ENCODE results near the gene DOK6. TPM values are rescaled to one million over a fixed set of nuclear protein-coding genes. Genes with fewer than 3 reads are reported as not detected.
"Not testable (repeated sequence)": the region's sequence is repeated elsewhere in the genome, so short reads cannot be mapped to it uniquely, and the experiment has no call there.

DOK6 gene
- total RNA-seq, 1 donor from 2014 or later, result 13.7 TPM

GRCh38 chr18:69866212-69866611 lies 465.5 kb downstream of the DOK6 start:
- no peak for DNase-seq (ENCODE audit: low spot score)

GRCh38 chr18:69870736-69871135 lies 470.0 kb downstream of the DOK6 start:
- DNase-seq (ENCODE audit: low spot score), result no peak

- no peak for DNase-seq (ENCODE audit: low spot score)
These were observed 470.7 kb downstream of the DOK6 start for GRCh38 chr18:69871363-69871762.

- no peak for DNase-seq (ENCODE audit: low spot score)
These were observed 472.0 kb downstream of the DOK6 start for GRCh38 chr18:69872661-69873060.

DNA sequence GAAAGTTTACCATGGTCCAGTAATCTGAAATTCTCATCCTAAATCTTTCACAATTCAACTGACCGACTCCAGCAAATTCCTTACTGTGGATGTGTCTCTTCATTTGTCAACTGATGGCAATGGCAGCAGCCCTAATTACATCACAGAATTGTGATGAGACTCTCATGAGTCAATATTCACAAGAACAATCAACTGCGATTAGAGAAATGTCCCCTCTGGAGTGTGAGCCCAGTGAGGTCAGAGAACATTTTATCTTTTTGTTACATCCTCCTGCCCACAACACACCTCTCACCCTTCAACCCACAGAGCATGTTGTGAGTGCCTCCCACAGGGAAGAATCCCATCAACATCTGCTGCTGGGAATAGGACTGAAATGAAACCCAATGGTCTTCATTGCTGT lies 473.4 kb downstream of the DOK6 start:
- no peak for DNase-seq (ENCODE audit: low spot score)

DNA sequence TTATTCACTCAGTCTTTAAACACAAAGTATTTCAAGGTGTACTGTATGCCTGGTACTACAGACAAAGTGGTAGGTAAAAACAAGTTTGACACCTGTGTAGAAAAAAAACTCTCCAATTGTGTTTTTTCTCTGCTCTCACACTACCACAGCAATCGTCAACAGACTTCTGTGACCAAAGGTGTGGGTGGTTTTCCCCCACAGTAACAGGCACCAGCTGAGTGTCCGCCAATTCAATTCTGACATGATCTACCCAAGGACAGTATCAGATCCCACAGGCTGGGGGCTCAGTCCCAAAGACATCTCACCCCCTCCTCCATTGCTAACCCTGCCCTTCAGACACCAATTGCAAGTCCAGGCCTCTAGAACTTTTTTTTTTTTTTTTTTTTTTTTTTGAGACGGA lies 475.8 kb downstream of the DOK6 start:
- DNase-seq (ENCODE audit: low spot score), result no peak

DNA sequence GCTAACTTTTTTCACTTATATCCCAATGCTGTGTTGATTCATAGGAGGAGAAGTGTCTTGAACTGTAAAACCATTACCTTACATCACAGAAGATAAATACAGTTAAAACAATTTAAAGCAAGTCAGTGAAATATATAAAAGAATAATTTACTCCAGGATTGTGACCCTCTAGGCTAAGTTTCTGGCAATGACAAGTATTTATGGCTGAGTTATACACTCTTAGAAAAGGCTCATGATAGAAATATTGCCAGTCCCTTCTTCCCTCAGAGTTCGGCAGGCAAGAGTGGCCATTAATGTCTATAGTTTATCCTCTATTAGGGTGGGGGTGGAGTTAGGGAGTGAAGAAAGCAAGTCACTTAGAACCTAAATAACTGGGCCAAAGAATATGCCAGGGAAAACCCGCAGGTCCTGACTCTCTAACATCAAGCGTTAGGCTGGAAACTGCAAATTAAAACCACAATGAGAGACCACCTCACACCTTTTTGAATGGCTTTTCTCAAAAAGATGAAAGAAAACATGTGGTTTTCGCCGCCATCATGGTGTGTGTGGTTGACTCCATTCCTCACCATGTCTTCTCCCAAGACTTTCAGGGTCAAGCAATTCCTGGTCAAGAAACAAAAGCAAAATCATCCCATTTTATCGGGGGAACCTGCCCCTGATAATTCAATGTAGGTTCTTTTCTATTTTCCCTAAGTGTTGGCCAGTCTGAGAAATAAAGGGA lies 477.7 kb downstream of the DOK6 start:
- no peak for DNase-seq (ENCODE audit: low spot score)

- not testable (repeated sequence) for DNase-seq (ENCODE audit: low spot score)
These were observed 478.4 kb downstream of the DOK6 start for GRCh38 chr18:69879051-69879450.

DNA sequence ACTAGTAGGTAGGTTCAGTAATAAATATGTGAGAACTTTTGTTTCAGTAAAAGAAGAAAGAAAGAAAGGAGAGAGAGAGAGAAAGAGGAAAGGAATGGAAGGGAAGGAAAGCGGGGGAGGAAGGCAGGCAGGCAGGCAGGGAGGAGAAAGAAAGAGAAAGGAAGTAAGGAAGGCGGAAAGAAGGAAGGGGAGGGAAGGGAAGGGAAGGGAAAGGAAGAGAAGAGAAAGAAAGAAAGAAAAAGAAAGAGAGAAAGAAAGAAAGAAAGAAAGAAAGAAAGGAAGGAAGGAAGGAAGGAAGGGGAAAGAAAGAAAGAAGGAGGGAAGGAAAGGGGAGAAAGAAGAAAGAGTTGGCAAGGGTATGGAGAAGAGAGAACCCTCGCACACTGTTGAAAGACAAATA lies 479.4 kb downstream of the DOK6 start:
- no peak for DNase-seq (ENCODE audit: low spot score)

- DNase-seq (ENCODE audit: low spot score), result no peak
These were observed 482.4 kb downstream of the DOK6 start for GRCh38 chr18:69882965-69883668.

DNA sequence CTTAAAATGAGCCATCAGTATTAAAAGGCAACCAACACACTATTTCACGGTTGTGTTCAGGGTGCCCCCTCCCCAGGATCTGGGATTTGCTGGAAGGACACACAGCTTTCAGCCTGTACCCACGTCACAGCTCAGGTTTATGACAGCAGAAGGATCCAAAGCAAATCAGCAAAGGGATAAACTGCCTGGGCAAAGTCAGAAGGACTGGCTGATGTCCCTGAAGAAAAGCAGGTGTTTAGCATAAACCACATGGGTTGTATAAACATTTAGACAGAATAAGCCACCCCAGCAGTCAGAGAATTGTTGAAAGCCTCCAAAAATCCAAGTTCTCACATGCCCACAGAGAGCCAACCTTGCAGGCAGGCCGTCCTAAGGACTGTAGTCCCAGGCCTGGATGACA lies 483.1 kb downstream of the DOK6 start:
- no peak for DNase-seq (ENCODE audit: low spot score)

DNA sequence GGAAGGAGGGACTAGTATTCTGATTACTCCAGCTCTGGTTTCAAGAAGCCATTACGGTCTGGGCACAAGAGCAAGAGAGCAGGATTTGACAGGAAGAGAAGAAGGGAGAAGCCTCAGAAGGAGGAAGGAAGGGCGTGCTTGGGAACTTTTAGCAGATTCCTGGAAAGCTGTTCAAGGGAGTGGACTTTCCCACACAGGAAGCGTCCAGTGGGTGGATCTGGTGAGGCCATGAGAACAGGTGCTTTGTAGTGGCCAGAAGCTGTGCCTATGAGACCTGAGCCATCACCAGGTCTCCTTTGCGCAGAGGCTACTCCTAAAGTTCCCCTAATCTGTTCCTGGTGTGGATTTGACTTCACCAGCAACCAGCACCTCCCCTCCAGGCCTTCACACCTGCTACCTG lies 484.7 kb downstream of the DOK6 start:
- DNase-seq (ENCODE audit: low spot score), result no peak

DNA sequence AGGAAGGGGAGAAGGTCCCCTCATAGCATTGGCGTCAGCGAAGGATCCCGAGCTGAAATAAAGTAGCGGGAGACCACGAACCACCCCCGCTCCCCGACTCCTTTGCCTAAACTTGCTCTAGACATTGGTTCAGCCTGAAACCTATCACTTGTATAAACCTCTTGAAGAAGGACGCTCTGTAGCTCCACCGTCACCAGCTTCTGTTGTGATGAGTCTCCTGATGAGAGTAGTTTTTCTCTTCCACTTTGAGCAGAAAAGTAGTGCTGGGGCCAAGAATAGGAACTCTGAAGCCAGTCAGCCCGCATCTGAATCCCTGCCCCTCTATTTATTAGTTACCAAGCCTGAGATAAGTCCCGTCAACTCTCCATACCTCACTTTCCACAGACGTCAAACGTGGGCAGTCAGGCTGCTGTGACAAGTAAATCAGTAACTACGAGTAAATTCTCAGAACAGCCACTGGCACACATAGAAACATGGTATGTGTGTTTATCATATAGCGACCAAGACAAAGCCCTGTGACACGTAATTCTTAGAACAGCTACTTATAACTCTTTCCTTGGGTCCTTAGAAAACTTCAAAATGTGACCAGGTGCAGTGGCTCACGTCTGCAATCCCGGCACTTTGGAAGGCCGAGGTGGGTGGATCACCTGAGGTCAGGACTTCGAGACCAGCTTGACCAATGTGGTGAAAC lies 485.3 kb downstream of the DOK6 start:
- DNase-seq (ENCODE audit: low spot score), result no peak

DNA sequence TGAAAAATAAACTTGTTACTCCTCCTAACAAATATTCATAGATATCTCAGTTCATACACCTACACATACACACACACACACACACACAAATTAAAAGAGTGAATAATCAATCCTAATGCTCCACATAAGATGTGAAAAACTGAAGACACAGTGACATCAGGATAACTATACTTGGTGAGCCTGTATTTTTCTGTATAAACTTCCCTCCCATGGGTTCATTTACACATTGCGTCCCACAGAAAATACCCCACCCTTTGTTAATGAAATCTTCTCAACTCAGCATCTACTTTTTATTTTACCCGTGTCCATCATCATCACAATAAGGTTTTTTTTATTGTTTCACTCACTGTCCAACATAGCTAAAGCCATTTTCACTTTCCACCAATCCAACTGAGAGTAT lies 486.6 kb downstream of the DOK6 start:
- DNase-seq (ENCODE audit: low spot score), result no peak

GRCh38 chr18:69889009-69889408 lies 488.3 kb downstream of the DOK6 start:
- no peak for DNase-seq (ENCODE audit: low spot score)

DNA sequence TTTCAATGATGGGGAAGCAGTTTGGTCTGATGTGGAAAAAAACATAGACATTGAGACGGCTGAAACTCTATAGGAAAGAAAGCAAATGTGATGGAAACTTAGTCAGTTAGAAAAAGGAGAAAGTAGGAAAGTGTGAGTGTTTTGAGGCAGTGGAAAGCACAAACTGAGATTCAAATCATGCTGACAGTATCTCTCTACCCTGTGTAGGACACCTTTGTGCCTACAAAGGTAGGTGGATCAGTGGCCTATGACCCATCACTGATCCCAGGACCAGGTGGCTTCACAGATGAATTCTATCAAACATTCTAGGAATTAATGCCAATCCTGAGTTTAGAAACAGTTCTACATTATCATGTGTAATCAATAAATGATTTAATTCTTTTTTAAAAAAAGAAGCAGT lies 489.9 kb downstream of the DOK6 start:
- DNase-seq (ENCODE audit: low spot score), result no peak

- DNase-seq (ENCODE audit: low spot score), result no peak
These were observed 493.8 kb downstream of the DOK6 start for GRCh38 chr18:69894467-69894866.

DNA sequence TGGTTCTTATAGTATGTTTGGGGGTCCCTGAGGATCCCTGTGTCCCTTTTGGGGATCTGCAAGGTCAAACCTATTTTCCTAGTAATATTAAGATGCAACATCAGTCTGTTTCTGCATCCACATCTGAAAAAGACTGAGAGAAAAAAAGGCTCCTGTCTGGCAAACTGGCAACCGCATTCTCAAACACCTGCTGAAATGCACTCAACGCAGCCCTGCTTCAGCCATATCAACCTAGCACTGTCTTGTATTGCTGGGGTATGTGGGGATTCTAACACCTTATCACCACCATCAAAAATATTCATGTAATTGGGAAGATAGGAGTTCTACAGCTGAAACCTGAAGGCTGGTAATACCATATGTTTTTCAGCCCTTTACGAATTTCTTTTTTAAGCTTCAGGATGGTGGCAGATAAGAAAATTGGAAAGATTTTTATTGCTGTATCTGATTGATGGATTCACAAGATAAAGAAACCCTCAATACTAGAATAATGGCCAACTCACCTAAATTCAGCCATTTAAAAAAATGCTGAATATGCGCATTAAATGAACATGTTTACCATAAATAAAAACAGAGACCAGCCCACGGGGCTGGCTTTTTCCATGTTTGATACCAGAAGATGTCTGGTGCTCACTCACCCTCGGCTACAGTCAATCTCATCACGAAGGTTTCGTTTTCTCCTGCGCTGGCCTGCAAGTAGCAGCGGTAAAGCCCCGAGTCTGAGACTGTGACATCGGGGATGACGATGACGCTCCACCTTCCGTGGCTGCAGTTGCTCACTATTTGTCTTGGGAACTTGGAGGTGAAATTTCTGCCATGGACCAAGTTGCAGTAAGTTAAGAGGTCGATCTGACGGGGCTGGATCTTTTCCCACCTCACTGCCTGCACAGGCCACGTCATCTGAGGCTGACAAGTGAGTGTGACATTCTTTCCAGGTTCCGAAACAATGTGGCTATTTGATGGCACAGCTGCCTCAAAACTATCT lies 494.7 kb downstream of the DOK6 start:
- no peak for DNase-seq (ENCODE audit: low spot score)

DNA sequence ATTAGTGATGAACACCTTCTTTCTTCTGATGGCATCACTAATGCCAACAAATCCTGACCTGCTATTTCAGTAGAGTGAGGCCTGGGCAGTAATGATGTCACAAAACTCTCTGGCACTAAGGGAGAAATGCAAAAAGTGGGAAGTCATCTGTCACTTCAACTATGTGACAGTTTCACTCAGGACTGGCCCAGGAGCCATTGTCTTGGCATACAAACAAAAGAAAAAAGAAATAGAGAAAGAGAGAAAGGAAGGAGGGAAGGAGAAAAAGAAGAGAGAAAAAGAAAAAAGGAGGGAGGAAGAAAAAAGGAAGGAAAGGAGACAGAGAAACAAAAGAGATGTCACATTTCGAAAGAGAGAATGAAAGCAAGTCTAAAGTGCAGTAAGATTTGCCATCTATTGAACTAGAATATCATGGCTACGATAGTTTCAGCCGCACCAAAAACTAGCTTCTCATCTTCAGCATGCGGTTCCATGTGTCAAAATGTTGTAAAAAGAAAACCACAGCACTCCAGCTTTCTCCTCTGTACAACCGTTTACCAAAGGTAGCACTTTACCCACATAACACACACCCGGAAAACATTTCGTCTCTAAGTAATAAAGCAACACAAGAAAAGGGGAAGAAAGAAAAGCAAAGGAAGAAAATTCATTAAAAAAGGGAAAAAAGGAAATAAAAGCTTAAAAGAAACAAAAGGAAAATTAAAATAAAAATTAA lies 496.9 kb downstream of the DOK6 start:
- no peak for DNase-seq (ENCODE audit: low spot score)

DNA sequence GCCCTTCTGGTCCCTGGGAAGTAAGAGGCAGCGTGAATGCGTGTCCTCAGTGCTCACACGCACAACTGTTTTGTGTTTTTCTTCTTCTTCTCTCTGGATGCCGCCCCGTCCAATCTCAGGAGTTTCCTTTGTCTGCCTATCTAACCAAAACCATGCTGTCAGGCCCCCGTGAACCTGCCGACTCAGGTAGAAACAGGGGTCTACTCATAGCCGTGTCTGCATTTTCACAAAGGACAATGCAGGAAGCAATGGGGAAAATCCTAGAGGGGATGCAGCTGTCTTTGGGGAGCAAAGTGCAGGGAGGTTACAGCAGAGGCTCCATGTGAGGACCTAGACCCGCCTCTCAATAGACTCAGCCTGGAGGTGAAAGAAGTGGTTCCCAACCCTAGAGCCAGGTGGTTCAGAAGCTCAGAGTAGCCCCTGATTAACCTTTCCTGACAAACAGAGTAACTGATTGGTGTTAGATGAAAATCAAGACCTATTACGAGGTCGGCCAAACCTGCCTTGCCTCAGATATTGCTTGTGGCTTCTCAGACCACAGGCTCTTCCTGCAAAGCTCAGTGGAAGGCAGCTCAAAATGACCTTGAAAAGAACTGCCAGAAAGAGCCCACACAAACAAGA lies 497.7 kb downstream of the DOK6 start:
- no peak for DNase-seq (ENCODE audit: low spot score)

All from umbilical cord (tissue), 2 donors.